Upper lobe of left lung (tissue), 6 donors: ENCODE results near the gene PSMD12. TPM values are rescaled to one million over a fixed set of nuclear protein-coding genes. Genes with fewer than 3 reads are reported as not detected.
"Not testable (repeated sequence)": the region's sequence is repeated elsewhere in the genome, so short reads cannot be mapped to it uniquely, and the experiment has no call there.

ENCODE experiments used
- ATAC-seq, 2 donors: fragments of 200-7000 bp; cut with Tn5 transposase; one replicate each; pipeline ENCODE4 v1.9.1; 2022; ENCODE audit warnings: mild to moderate bottlenecking in 2 of 2, moderate library complexity in 2 of 2; ENCODE audit not compliant: low FRiP score in 2 of 2
- DNase-seq, 2 donors: peaks; one replicate each; pipeline ENCODE4 v3.0.0-alpha.2; 2019 to 2020
- H3K27ac ChIP-seq, 4 donors: fragments of 200-600 bp; sonication (generic); one replicate each; pipeline ENCODE4 v1.5.1; 2016 to 2019
- H3K27me3 ChIP-seq, 4 donors: fragments of 200-600 bp; sonication (generic); one replicate each; pipeline ENCODE4 v1.5.1; 2017 to 2019
- H3K36me3 ChIP-seq, 4 donors: fragments of 200-600 bp; sonication (generic); one replicate each; pipeline ENCODE4 v1.5.1; 2016 to 2019
- H3K4me1 ChIP-seq, 4 donors: fragments of 200-600 bp; sonication (generic); one replicate each; pipeline ENCODE4 v1.5.1; 2018 to 2019
- H3K4me3 ChIP-seq, 4 donors: fragments of 200-600 bp; sonication (generic); one replicate each; pipeline ENCODE4 v1.5.1; 2017 to 2019; ENCODE audit warnings: mild to moderate bottlenecking in 2 of 4, moderate library complexity in 1 of 4
- H3K9me3 ChIP-seq, 4 donors: fragments of 200-600 bp; sonication (generic); one replicate each; pipeline ENCODE4 v1.5.1; 2018 to 2019
- EP300 ChIP-seq, 4 donors: sonication (generic); formaldehyde crosslinking; IDR thresholded peaks; one replicate each; pipeline ENCODE4 v1.5.1; 2017; ENCODE audit warnings: antibody characterized with exemption in 4 of 4, control low read depth in 2 of 4
- POLR2A ChIP-seq, 4 donors: fragments of 450-650 bp; IDR thresholded peaks; one replicate each; pipeline ENCODE4 v1.5.1; 2016 to 2017; ENCODE audit warnings: antibody characterized with exemption in 4 of 4, mild to moderate bottlenecking in 2 of 4
- POLR2AphosphoS5 ChIP-seq, 2 donors: sonication (generic); formaldehyde crosslinking; IDR thresholded peaks; one replicate each; pipeline ENCODE4 v1.5.1; 2017; ENCODE audit warnings: antibody characterized with exemption in 2 of 2
- WGBS, 2 donors: methylation state at CpG; one replicate each; pipeline ENCODE4 v1.1.5; 2017 to 2018; 5-methylcytosine and 5-hydroxymethylcytosine counted together
- total RNA-seq, 6 donors: library from RNA; depleted of rRNA in 4 of 6; stranded (reverse); fragments of >200 nt in 4 of 6; gene quantifications; one replicate each; pipeline versions ENCODE4 v1.1.0 to v1.2.1, GENCODE V29; 2016 to 2021
- TF ChIP-seq, protein P1 (sequence below), 6 experiments: fragments of 450-650 bp in 4 of 6; fragments of 200-600 bp in 2 of 6; sonication (generic) in 2 of 6; IDR thresholded peaks; one replicate each; pipeline ENCODE4 v1.5.1; 2016 to 2019; ENCODE audit warnings: antibody characterized with exemption in 6 of 6
- donor health status: DM: no; HTN: no; CAD: no; lungs with moderate emphysema.
- donor health status: DM: no; HTN: yes; CAD: no; lungs with severe emphysema.

PSMD12 gene
- total RNA-seq, 6 donors from 2014 or later, result 11.9 to 36.9 (median 29.8) TPM

DNA sequence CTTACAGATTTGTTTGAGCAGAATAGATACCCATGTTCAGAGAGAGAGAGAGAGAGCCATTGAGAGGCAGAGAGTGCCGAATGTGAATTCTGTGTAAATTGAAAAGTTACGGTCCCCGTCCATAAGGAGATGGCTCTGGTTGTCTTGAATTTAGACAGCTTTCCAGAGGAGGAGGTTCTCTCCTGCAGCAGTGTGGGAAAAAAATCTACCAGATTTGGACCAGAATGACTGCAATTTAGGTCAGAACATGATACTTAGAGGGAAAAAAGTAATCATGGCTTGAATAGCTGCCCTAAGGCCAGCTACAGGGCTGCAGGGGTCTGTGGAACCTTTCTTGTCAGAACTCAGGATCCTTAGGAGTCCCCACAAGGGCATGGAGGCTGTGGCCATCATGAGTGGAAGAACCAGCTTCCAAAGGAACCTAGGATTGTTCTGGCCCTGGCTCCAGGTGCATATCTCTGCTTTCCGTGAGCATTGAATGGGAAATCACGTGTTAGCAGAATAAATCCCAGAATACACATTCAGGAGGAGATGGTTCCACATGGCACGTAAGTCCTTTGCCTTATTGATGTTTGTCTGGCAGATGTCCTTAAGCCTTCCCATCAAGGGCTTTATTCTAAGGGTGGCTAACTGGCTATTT, 23.7 kb upstream of the PSMD12 start:
- ATAC-seq (no peak), DNase-seq (no peak)
- Histone ChIP-seq H3K4me3 (no peak overlapping the region), H3K27me3 (no peaks in the 10 kb centered on the region), H3K4me1 (peaks cover 9 to 17% (median 14%) of the 10 kb centered on the region in 4 donors), H3K27ac (peak overlapping the region; percentile 7 to 48 (median 38)), H3K36me3 (no peaks in the 10 kb centered on the region), H3K9me3 (no peaks in the 10 kb centered on the region)
- TF ChIP-seq POLR2AphosphoS5 (IDR thresholded peaks at IDR 0.05), result no peak
- TF ChIP-seq EP300 (IDR thresholded peaks at IDR 0.05), result no peak
- TF ChIP-seq POLR2A (IDR thresholded peaks at IDR 0.05), result no peak
- TF ChIP-seq, protein P1, sequence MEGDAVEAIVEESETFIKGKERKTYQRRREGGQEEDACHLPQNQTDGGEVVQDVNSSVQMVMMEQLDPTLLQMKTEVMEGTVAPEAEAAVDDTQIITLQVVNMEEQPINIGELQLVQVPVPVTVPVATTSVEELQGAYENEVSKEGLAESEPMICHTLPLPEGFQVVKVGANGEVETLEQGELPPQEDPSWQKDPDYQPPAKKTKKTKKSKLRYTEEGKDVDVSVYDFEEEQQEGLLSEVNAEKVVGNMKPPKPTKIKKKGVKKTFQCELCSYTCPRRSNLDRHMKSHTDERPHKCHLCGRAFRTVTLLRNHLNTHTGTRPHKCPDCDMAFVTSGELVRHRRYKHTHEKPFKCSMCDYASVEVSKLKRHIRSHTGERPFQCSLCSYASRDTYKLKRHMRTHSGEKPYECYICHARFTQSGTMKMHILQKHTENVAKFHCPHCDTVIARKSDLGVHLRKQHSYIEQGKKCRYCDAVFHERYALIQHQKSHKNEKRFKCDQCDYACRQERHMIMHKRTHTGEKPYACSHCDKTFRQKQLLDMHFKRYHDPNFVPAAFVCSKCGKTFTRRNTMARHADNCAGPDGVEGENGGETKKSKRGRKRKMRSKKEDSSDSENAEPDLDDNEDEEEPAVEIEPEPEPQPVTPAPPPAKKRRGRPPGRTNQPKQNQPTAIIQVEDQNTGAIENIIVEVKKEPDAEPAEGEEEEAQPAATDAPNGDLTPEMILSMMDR (IDR thresholded peaks at IDR 0.05), result no peak
- 79 to 81% methylated on average over 5 to 6 of the region's 6 CpGs for WGBS, 2 donors

DNA sequence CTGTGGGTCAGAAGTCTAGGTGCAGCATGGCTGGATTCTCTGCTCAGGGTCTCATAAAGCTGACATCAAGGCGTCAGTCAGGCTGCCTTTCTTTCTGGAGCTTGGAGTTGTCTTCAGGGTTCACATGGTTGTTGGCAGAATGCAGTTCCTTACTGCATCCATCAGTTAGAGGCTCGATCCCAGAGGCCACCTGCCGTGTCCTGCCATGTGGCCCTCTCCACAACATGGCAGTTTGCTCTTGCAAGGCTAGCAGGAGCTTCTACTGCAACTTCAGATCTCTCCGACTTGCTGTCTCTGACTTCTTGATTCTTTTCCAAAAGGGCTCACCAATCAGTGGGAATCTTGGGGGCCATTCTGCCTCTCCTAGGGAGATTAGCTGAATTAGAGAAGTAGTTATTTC, 22.6 kb upstream of the PSMD12 start:
- no peak for TF ChIP-seq EP300 (IDR thresholded peaks at IDR 0.05)
- TF ChIP-seq POLR2A (IDR thresholded peaks at IDR 0.05), result no peak
- TF ChIP-seq POLR2AphosphoS5 (IDR thresholded peaks at IDR 0.05), result no peak
- TF ChIP-seq, protein P1 (IDR thresholded peaks at IDR 0.05), result no peak
- Histone ChIP-seq H3K4me3 (no peak overlapping the region), H3K4me1 (peaks cover 9 to 17% (median 14%) of the 10 kb centered on the region in 4 donors), H3K27ac (no peak overlapping the region), H3K36me3 (no peaks in the 10 kb centered on the region), H3K27me3 (no peaks in the 10 kb centered on the region), H3K9me3 (no peaks in the 10 kb centered on the region)
- DNase-seq, result peak in 1 of 2 donors; percentile 19
- no peak for ATAC-seq
- 94 to 96% methylated on average over 4 of the region's 4 CpGs for WGBS, 2 donors

DNA sequence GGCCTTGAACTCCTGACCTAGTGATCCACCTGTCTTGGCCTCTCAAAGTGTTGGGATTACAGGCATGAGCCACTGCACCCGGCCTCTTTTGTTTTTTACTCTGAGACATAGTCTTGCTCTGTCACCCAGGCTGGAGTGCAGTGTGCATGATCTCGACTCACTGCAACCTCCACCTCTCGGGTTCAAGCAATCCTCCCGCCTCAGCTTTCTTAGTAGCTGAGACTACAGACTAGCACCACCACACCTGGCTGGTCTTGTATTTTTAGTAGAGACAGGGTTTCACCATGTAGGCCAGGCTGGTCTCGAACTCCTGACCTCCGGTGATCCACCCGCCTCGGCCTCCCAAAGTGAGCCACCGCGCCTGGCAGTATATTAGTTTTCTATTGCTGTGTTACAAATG, 22.2 kb upstream of the PSMD12 start:
- WGBS, 2 donors, result 90 to 99% methylated on average over 5 to 10 of the region's 10 CpGs
- not testable (repeated sequence) for ATAC-seq

DNA sequence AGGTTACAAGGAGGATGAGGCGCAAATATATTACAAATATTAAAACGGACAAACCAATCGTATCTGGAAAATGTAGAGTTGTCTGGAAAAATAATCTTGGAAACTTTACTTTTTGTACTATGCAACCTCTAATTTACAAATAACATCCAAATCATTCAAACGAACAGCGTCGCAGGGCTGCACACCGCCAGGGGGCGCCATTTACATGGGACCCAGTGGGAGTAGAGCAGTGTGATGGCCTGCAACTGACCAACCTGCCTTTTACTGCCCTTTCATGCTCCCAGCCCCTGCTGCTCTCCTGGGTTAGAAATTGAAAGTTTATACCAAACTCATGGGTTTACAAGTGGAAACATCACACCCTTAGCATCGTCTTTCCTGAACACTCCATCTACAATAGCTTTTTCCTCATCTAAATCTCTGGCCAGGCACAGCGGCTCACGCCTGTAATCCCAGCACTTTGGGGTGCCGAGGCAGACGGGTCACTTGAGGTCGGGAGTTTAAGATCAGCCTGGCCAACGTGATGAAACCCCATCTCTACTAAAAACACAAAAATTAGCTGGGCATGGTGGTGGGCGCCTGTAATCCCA, 20.7 kb upstream of the PSMD12 start:
- Histone ChIP-seq H3K4me3 (no peak overlapping the region), H3K27ac (no peak overlapping the region), H3K4me1 (peaks cover 9 to 17% (median 14%) of the 10 kb centered on the region in 4 donors), H3K9me3 (no peaks in the 10 kb centered on the region), H3K27me3 (no peaks in the 10 kb centered on the region), H3K36me3 (no peaks in the 10 kb centered on the region)
- TF ChIP-seq POLR2AphosphoS5 (IDR thresholded peaks at IDR 0.05), result no peak
- TF ChIP-seq, protein P1 (IDR thresholded peaks at IDR 0.05), result peak; percentile 52 to 71 (median 61)
- DNase-seq (peak; percentile 42 to 89), ATAC-seq (peak in 1 of 2 donors; percentile 61)
- WGBS, 2 donors, result 71 to 74% methylated on average over 16 of the region's 16 CpGs

More for the DNA sequence above, 22.2 kb upstream of the PSMD12 start:
- H3K36me3 ChIP-seq, H3K27ac ChIP-seq, H3K27me3 ChIP-seq, H3K9me3 ChIP-seq, H3K4me3 ChIP-seq: not testable (repeated sequence)
- peaks cover 9 to 17% (median 14%) of the 10 kb centered on the region in 4 donors for H3K4me1 ChIP-seq
- peak in 1 of 2 donors; percentile 8 for DNase-seq

DNA sequence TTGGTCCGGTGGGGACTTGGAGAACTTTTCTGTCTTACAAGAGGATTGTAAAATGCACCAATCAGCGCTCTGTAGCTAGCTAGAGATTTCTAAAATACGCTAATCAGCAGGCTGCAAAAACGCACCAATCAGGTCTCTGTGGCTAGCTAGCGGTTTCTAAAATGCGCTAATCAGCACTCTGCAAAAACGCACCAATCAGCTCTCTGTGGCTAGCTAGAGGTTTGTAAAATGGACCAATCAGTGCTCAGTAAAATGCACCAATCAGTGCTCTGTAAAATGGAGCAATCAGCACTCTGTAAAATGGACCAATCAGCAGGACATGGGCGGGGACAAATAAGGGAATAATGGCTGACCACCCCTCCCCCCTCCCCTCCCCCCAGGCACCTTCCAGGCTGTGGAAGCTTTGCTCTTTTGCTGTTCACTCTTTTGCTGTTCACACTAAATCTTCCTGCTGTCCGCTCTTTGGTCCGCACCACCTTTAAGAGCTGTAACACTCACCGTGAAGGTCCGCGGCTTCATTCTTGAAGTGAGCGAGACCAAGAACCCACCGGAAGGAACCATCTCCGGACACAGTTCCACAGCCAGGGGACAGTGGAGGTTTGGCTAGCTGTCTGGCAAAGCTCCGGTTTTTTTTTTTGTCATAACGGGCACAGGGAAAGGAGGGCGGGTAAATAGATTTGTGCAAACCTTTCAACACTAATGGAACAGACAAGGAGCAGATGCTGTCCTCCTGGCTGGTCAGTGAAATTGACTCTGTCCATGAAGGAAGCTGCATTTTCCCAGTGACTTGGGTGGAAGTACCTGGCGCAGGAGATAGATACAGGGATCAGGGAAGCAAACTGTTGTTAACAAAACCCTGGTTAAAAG, 19.0 kb upstream of the PSMD12 start:
- Histone ChIP-seq H3K36me3 (no peaks in the 10 kb centered on the region), H3K9me3 (no peaks in the 10 kb centered on the region), H3K27me3 (no peaks in the 10 kb centered on the region), H3K4me3 (no peak overlapping the region), H3K27ac (no peak overlapping the region), H3K4me1 (peaks cover 4 to 6% (median 5%) of the 10 kb centered on the region in 4 donors)
- TF ChIP-seq EP300 (IDR thresholded peaks at IDR 0.05) (no peak), POLR2AphosphoS5 (IDR thresholded peaks at IDR 0.05) (no peak), POLR2A (IDR thresholded peaks at IDR 0.05) (no peak)
- TF ChIP-seq, protein P1 (IDR thresholded peaks at IDR 0.05), result no peak
- ATAC-seq (no peak), DNase-seq (peak in 1 of 2 donors; percentile 3)
- 94 to 96% methylated on average over 20 of the region's 20 CpGs for WGBS, 2 donors
